Measurements from ENCODE around the gene FRMD4A. TPM values are rescaled to one million over a fixed set of nuclear protein-coding genes. Genes with fewer than 3 reads are reported as not detected.

The FRMD4A gene
- total and polyA plus RNA-seq, 2 of the 4 experiments (the other 2 are of a cell fraction) = 30.3 to 68.8 TPM

DNA sequence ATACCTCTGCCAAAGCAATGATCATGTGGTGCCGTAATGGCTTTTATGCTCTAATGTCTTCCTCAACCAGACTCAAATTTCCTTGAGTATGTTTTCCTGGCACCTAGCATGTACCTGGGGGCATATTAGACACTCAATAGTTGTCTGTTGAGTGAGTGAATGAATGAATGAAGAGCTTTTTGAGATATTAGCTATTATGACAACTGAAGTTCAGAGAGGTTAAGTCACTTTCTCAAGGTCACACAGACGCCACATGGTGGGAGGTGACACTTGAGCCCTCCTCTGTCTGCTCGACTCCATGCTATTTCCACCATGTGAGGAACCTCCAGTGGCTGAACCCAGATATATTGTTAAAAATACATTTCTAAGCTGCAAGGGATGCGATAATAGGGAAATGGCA is 611.9 kb downstream of the FRMD4A start:
- peak overlapping the region; percentile 63 for H2AK5ac ChIP-seq (ENCODE audit: low read depth, low read length)

More for the DNA sequence above, 611.9 kb downstream of the FRMD4A start:
- peak overlapping the region; percentile 47 for H3K14ac ChIP-seq (replicated peaks; ENCODE audit: low read depth, low read length)
- no peaks in the 10 kb centered on the region for H3K9me3 ChIP-seq (ENCODE audit: control insufficient read depth, insufficient read depth, low read length)
- H2AFZ ChIP-seq (replicated peaks; ENCODE audit: low read length, poor library complexity) = no peak overlapping the region
- H3K27ac ChIP-seq (ENCODE audit: insufficient read depth, low read length) = peak overlapping the region; percentile 46; the same call in 1 of the 2 replicates
- peaks cover 0 to 25% of the 10 kb centered on the region in 2 experiments; a peak in 2 of 4 replicates for H3K79me1 ChIP-seq (ENCODE audit: low read depth in 1 of 2, low read length in 2 of 2)
- DNase-seq (no peak), ATAC-seq (ENCODE audit: low read depth) (no peak)
- H3K27me3 ChIP-seq (ENCODE audit: control insufficient read depth, insufficient read depth, low read length) = no peaks in the 10 kb centered on the region
- no peaks in the 10 kb centered on the region for H3K36me3 ChIP-seq (ENCODE audit: control insufficient read depth, insufficient read depth, low read length)
- peak overlapping the region; percentile 17 to 72; a peak in 1 of 4 replicates for H4K8ac ChIP-seq (ENCODE audit: low read depth in 2 of 2, low read length in 2 of 2)
- peak overlapping the region; percentile 56; the same call in 1 of the 2 replicates for H3K4me2 ChIP-seq (ENCODE audit: low read depth, low read length)
- no TSS peak for BruUV-seq (replicated peaks)
- H3K18ac ChIP-seq (ENCODE audit: low read depth, low read length) = no peak overlapping the region; the same call in 1 of the 2 replicates
- dilution Hi-C loops (cut with HindIII; ENCODE audit: low sequenced_read_pairs, unreplicated experiment) (no loop called here), in situ Hi-C loops (cut with MboI; ENCODE audit: low sequenced_read_pairs) (no loop called here), intact Hi-C loops (cut with micrococcal nuclease) (loop anchor here (5.0 kb wide), 1 partner anchor 33 kb away; no protein-coding TSS in a partner anchor)
- no peak overlapping the region for H2AK9ac ChIP-seq (replicated peaks; ENCODE audit: low read depth, low read length, poor library complexity)
- no CpG with 5 or more reads among the region's 4 CpGs for WGBS, 2 experiments (ENCODE audit: extremely low coverage in 2 of 2, insufficient read length in 1 of 2)
- no peak overlapping the region for H4K91ac ChIP-seq (ENCODE audit: insufficient read depth, low read depth, low read length)
- peaks cover 31% of the 10 kb centered on the region for H3K4me1 ChIP-seq (ENCODE audit: control insufficient read depth, insufficient read depth, low read length)
- H2BK15ac ChIP-seq (ENCODE audit: low read depth, low read length) = peak overlapping the region; percentile 82; the same call in 2 of the 3 replicates
- H3K56ac ChIP-seq (ENCODE audit: extremely low read depth, insufficient read depth, low read length) = no peak overlapping the region
- H3K9me1 ChIP-seq (ENCODE audit: insufficient read depth, low read length) = peaks cover 15% of the 10 kb centered on the region
- 0 out of 2 replicates have a peak overlapping the region, but pooled peaks have one; percentile 45 for H3K23ac ChIP-seq (ENCODE audit: low read depth, low read length)
- TF ChIP-seq BHLHE40 (IDR thresholded peaks at IDR 0.05; ENCODE audit: low read depth, low read length) = no peak
- TF ChIP-seq, protein P1, sequence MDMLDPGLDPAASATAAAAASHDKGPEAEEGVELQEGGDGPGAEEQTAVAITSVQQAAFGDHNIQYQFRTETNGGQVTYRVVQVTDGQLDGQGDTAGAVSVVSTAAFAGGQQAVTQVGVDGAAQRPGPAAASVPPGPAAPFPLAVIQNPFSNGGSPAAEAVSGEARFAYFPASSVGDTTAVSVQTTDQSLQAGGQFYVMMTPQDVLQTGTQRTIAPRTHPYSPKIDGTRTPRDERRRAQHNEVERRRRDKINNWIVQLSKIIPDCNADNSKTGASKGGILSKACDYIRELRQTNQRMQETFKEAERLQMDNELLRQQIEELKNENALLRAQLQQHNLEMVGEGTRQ (IDR thresholded peaks at IDR 0.05; ENCODE audit: low read depth, low read length) = no peak
- TF ChIP-seq CEBPB (IDR thresholded peaks at IDR 0.05; ENCODE audit: low read depth, low read length) = no peak
- H2BK5ac ChIP-seq (ENCODE audit: low read depth, low read length, poor library complexity, severe bottlenecking) = no peak overlapping the region
- CTCF ChIA-PET = interaction anchor here (0.7 kb wide), 1 partner anchor 11 kb away, joined by 3 read pairs; no protein-coding TSS in a partner anchor
- no peak overlapping the region; the same call in 1 of the 2 replicates for H4K5ac ChIP-seq (ENCODE audit: low read depth, low read length)
- no peak overlapping the region for H3K4me3 ChIP-seq (ENCODE audit: insufficient read depth, low read depth, low read length)
- H2BK20ac ChIP-seq (ENCODE audit: low read depth, low read length) = peak overlapping the region; percentile 68; the same call in 1 of the 2 replicates
- POLR2A ChIA-PET (ENCODE audit: unreplicated experiment) = interaction anchor here (1.1 kb wide), 1 partner anchor 11 kb away, joined by 3 read pairs; no protein-coding TSS in a partner anchor
- H3K9ac ChIP-seq (ENCODE audit: low read depth, low read length) = no peak overlapping the region
- H2BK120ac ChIP-seq (ENCODE audit: low read depth, low read length) = peak overlapping the region; percentile 76; the same call in 1 of the 2 replicates
- no peaks in the 10 kb centered on the region for H4K20me1 ChIP-seq (ENCODE audit: insufficient read depth, low read length)
- H3K4ac ChIP-seq (ENCODE audit: low read depth, low read length) = peak overlapping the region; percentile 77

Data from IMR-90 (cell line).